B cell (primary cell): Measurements from ENCODE around the gene LIME1. TPM values are rescaled to one million over a fixed set of nuclear protein-coding genes. Genes with fewer than 3 reads are reported as not detected.
A peak's percentile ranks its signal among the peaks of the same experiment; 100 is the strongest.

Source experiments
- ATAC-seq: fragments of 200-7000 bp; cut with Tn5 transposase; one replicate; pipeline ENCODE4 v1.10.0; 2021; ENCODE audit warnings: low read depth, mild to moderate bottlenecking, moderate number of reproducible peaks, moderate library complexity
- CTCF ChIA-PET: fragments of 350-600 bp; sonication (Branson Sonifier 250); formaldehyde crosslinking; loops from one replicate; lab custom pipeline; 2021; ENCODE audit warnings: antibody characterized with exemption, inconsistent platforms; lab: Charles Lee
- POLR2A ChIA-PET: fragments of 350-600 bp; sonication (Branson Sonifier 250); formaldehyde crosslinking; loops from one replicate; lab custom pipeline; 2021; ENCODE audit warnings: antibody characterized with exemption; lab: Charles Lee
- DNase-seq: peaks from one replicate; pipeline ENCODE4 v3.0.0; 2013
- H2AFZ ChIP-seq: 2 replicates; pipeline ENCODE4 v1.6.1; 2012; ENCODE audit warnings: mild to moderate bottlenecking, low read depth, low read length; ENCODE audit not compliant: insufficient read depth, poor library complexity, severe bottlenecking
- H3K27ac ChIP-seq, 2 donors: 1 replicate in 1 of 2; 2 replicates in 1 of 2; pipeline ENCODE4 v1.5.1; 2012 to 2013; ENCODE audit warnings: low read length in 2 of 2, mild to moderate bottlenecking in 2 of 2, moderate library complexity in 1 of 2
- H3K27me3 ChIP-seq, 4 experiments: fragments of 200-600 bp in 1 of 4; sonication (generic) in 1 of 4; replicated peaks in 1 of 4; 1 replicate in 2 of 4; 2 replicates in 2 of 4; pipeline versions ENCODE4 v1.6.1 to v1.7.0; 2013 to 2016; ENCODE audit warnings: low read length in 3 of 4, mild to moderate bottlenecking in 2 of 4, mixed read lengths in 1 of 4, moderate library complexity in 1 of 4; ENCODE audit not compliant: insufficient read depth in 4 of 4, control insufficient read depth in 3 of 4; ENCODE audit errors: control extremely low read depth in 1 of 4
- H3K36me3 ChIP-seq, 2 experiments: replicated peaks in 1 of 2; 1 replicate in 1 of 2; 2 replicates in 1 of 2; pipeline versions ENCODE4 v1.6.1 to v1.7.1; 2013; ENCODE audit warnings: low read length in 1 of 2; ENCODE audit not compliant: insufficient read depth in 2 of 2, control insufficient read depth in 1 of 2; ENCODE audit errors: control extremely low read depth in 1 of 2, extremely low read depth in 1 of 2
- H3K4me1 ChIP-seq, 2 donors: fragments of 200-600 bp in 1 of 2; sonication (generic) in 1 of 2; 1 replicate in 1 of 2; 2 replicates in 1 of 2; pipeline versions ENCODE4 v1.5.1 to v1.6.1; 2013 to 2017; ENCODE audit warnings: low read length in 2 of 2; ENCODE audit not compliant: control insufficient read depth in 2 of 2, insufficient read depth in 2 of 2
- H3K4me2 ChIP-seq: replicated peaks from 2 replicates; pipeline ENCODE3; 2012; ENCODE audit warnings: mild to moderate bottlenecking, low read depth, low read length; ENCODE audit not compliant: poor library complexity, severe bottlenecking
- H3K4me3 ChIP-seq, 5 experiments: fragments of 200-600 bp in 1 of 5; sonication (generic) in 1 of 5; 1 replicate in 3 of 5; 2 replicates in 2 of 5; pipeline versions ENCODE4 v1.5.1 to v1.7.0; 2011 to 2016; ENCODE audit warnings: low read length in 4 of 5, mild to moderate bottlenecking in 4 of 5, low read depth in 2 of 5, control low read depth in 1 of 5, moderate library complexity in 1 of 5; ENCODE audit not compliant: insufficient read depth in 1 of 5; ENCODE audit errors: control extremely low read depth in 1 of 5, extremely low read depth in 1 of 5
- H3K79me2 ChIP-seq: fragments of 200-600 bp; sonication (generic); one replicate; pipeline ENCODE4 v1.6.0; 2016; ENCODE audit warnings: low read length; ENCODE audit not compliant: control insufficient read depth, insufficient read depth
- H3K9ac ChIP-seq: fragments of 200-600 bp; sonication (generic); 2 replicates; pipeline ENCODE4 v1.6.1; 2017; ENCODE audit warnings: mild to moderate bottlenecking, low read length, moderate library complexity
- H3K9me3 ChIP-seq, 3 donors: one replicate each; pipeline versions ENCODE4 v1.6.1 to v1.7.1; 2013; ENCODE audit warnings: low read length in 2 of 3; ENCODE audit not compliant: control insufficient read depth in 2 of 3, insufficient read depth in 1 of 3; ENCODE audit errors: control extremely low read depth in 1 of 3
- H4K20me1 ChIP-seq: 2 replicates; pipeline ENCODE4 v1.6.0; 2012; ENCODE audit warnings: mild to moderate bottlenecking, low read length; ENCODE audit not compliant: insufficient read depth, control insufficient read depth, poor library complexity, severe bottlenecking
- H3K27ac Mint-ChIP-seq: one replicate; pipeline ENCODE4 v1.8.0; 2021; ENCODE audit warnings: mixed read lengths
- H3K27me3 Mint-ChIP-seq: one replicate; pipeline ENCODE4 v1.8.0; 2021; ENCODE audit warnings: mixed read lengths
- H3K4me1 Mint-ChIP-seq: one replicate; pipeline ENCODE4 v1.8.0; 2021; ENCODE audit warnings: mixed read lengths
- H3K4me3 Mint-ChIP-seq: one replicate; pipeline ENCODE4 v1.8.0; 2021; ENCODE audit warnings: mixed read lengths
- H3K9me3 Mint-ChIP-seq: one replicate; pipeline ENCODE4 v1.8.0; 2022; ENCODE audit warnings: mixed read lengths; ENCODE audit not compliant: insufficient read depth
- CTCF ChIP-seq: fragments of 200-600 bp; IDR thresholded peaks from one replicate; pipeline ENCODE4 v1.8.0; 2022; ENCODE audit warnings: antibody characterized with exemption, mild to moderate bottlenecking
- EZH2 ChIP-seq: IDR thresholded peaks from 2 replicates; pipeline ENCODE4 v1.6.1; 2012; ENCODE audit warnings: borderline replicate concordance, low read depth, mild to moderate bottlenecking, moderate library complexity, low read length; ENCODE audit not compliant: insufficient read depth, poor library complexity, severe bottlenecking
- WGBS: methylation state at CpG from one replicate; pipeline ENCODE4 v1.1.5; 2013; ENCODE audit warnings: missing lambda C conversion rate; ENCODE audit not compliant: insufficient coverage; 5-methylcytosine and 5-hydroxymethylcytosine counted together
- intact Hi-C: fragments of 100-400 bp; cut with micrococcal nuclease; formaldehyde crosslinking; loops from one replicate; pipeline ENCODE4 v1.10.0; 2022
- polyA plus RNA-seq: library from polyadenylated mRNA; depleted of rRNA; stranded (reverse); fragments of >200 nt; gene quantifications from 2 replicates; pipeline ENCODE4 v1.2.3, GENCODE V29; 2012
- total RNA-seq, 2 donors: library from RNA; stranded (reverse); fragments of 120-200 nt in 1 of 2; gene quantifications; 1 replicate in 1 of 2; 2 replicates in 1 of 2; pipeline versions ENCODE4 v1.2.3 to v1.2.4, GENCODE V29; 2013 to 2022

The LIME1 gene
- total and polyA plus RNA-seq, 2 donors (not counting 1 experiment from before 2014, with no cell fraction given) = 14.5 to 95.2 TPM

- CTCF ChIA-PET = no interaction called here
- H2AFZ ChIP-seq = no peak overlapping the region
- H3K9me3 ChIP-seq = peaks cover 0 to 5% (median 0%) of the 10 kb centered on the region in 3 donors
- peaks cover 10% of the 10 kb centered on the region for H3K4me1 Mint-ChIP-seq
- POLR2A ChIA-PET = no interaction called here
- WGBS = 75% methylated on average over 21 of the region's 21 CpGs
- peaks cover 0 to 4% (median 0%) of the 10 kb centered on the region in 4 experiments for H3K27me3 ChIP-seq
- H3K27ac Mint-ChIP-seq = peak overlapping the region; percentile 26
- H3K9me3 Mint-ChIP-seq = no peaks in the 10 kb centered on the region
- no peaks in the 10 kb centered on the region for H3K27me3 Mint-ChIP-seq
- TF ChIP-seq EZH2 = no peak
- TF ChIP-seq CTCF = no peak
- DNase-seq (no peak), ATAC-seq (no peak)
- H3K27ac ChIP-seq = no peak overlapping the region
- peaks cover 11 to 20% of the 10 kb centered on the region in 2 donors for H3K4me1 ChIP-seq
- no peak overlapping the region for H3K9ac ChIP-seq
- no peak overlapping the region for H3K4me3 Mint-ChIP-seq
- peaks cover 0 to 5% of the 10 kb centered on the region in 2 experiments for H3K36me3 ChIP-seq
- intact Hi-C loops = no loop called here
- H3K79me2 ChIP-seq = no peaks in the 10 kb centered on the region
- H3K4me2 ChIP-seq = no peak overlapping the region
- H3K4me3 ChIP-seq = no peak overlapping the region
- H4K20me1 ChIP-seq = peaks cover 21% of the 10 kb centered on the region
These were observed 44.6 kb upstream of the LIME1 start for GRCh38 chr20:63691711-63692435.

GRCh38 chr20:63692436-63693082 lies 43.9 kb upstream of the LIME1 start:
- no peaks in the 10 kb centered on the region for H3K9me3 Mint-ChIP-seq
- DNase-seq (peak; percentile 16), ATAC-seq (no peak)
- Histone ChIP-seq H4K20me1 (peaks cover 28% of the 10 kb centered on the region), H3K4me3 (no peak overlapping the region), H3K27me3 (peaks cover 0 to 5% (median 0%) of the 10 kb centered on the region in 4 experiments), H2AFZ (no peak overlapping the region), H3K4me2 (no peak overlapping the region), H3K9ac (no peak overlapping the region), H3K27ac (no peak overlapping the region), H3K36me3 (peaks cover 0 to 5% of the 10 kb centered on the region in 2 experiments), H3K79me2 (peaks cover 5% of the 10 kb centered on the region), H3K4me1 (peaks cover 18 to 20% of the 10 kb centered on the region in 2 donors), H3K9me3 (peaks cover 0 to 5% (median 0%) of the 10 kb centered on the region in 3 donors)
- peaks cover 15% of the 10 kb centered on the region for H3K4me1 Mint-ChIP-seq
- TF ChIP-seq CTCF (no peak), EZH2 (no peak)
- H3K4me3 Mint-ChIP-seq = no peak overlapping the region
- H3K27ac Mint-ChIP-seq = peak overlapping the region; percentile 59
- POLR2A ChIA-PET = no interaction called here
- 93% methylated on average over 18 of the region's 20 CpGs for WGBS
- H3K27me3 Mint-ChIP-seq = no peaks in the 10 kb centered on the region
- intact Hi-C loops = no loop called here
- CTCF ChIA-PET = no interaction called here
